GM19324 (cell line): ENCODE data around the gene ATAT1.
"Not testable (repeated sequence)": the region's sequence is repeated elsewhere in the genome, so short reads cannot be mapped to it uniquely, and the experiment has no call there.

Experiments
- ATAC-seq: cut with Tn5 transposase; IDR thresholded peaks from one replicate; pipeline ENCODE4 v1.9.1; 2021; ENCODE audit warnings: mild to moderate bottlenecking, moderate library complexity; ENCODE audit not compliant: unreplicated experiment, low FRiP score

The ATAT1 gene

DNA sequence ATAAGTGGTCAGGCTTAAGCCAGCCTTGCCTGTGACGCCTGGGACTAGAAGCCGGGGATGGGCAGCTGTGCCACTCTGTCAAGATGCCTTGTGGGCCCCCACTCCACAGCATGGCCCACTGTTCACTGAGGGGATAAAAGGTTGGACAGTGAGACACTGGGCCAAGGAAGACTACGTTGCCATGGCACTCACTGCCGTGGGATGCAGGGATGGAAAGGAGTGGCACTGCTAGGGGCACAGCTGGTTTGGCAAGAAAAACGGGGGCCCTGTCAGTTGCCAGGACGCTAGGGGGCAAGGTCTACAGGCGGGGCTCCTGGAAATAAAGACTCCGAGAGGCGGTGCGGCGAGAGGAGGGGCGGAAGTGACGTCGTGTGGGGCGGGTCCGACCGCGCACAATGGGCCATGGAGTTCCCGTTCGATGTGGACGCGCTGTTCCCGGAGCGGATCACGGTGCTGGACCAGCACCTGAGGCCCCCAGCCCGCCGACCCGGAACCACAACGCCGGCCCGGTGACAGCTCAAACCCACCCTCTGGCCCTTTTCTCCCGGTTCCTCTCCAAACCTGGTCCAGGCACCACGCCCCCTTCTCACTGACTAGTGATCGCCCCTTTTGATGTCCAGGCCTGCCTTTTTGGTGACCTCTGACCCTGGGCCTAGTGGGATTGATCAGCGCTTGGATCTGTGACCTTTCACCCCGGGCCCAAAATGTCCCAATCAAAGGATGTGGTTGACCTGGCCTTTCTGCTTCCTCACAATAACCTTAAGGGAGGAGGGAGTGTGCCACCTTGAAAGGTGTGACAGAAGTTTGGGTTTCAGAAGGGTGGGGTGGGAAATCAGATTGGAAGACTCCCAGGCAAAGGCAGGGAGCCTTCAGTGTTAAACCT, at the start of gene ATAT1:
Gene ATAT1, plus strand, starts transcription at position 391 of the 883 bp plus-strand sequence.
- peak; percentile 75 for ATAC-seq

DNA sequence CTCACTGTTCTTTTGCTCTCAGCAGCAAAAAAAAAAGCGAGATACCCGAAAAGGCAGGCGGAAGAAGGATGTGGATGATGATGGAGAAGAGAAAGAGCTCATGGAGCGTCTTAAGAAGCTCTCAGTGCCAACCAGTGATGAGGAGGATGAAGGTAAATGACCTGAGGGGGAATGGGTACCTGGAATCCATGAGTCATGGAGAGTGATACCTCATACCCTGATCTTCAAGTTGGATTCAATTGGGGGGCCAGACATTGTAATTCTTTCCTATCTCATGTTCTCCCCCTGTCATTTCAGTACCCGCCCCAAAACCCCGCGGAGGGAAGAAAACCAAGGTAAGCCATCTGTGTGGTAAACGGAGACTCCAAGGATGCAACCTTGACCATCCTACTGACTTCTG, 48.6 kb upstream of the ATAT1 start:
- ATAC-seq, result no peak

DNA sequence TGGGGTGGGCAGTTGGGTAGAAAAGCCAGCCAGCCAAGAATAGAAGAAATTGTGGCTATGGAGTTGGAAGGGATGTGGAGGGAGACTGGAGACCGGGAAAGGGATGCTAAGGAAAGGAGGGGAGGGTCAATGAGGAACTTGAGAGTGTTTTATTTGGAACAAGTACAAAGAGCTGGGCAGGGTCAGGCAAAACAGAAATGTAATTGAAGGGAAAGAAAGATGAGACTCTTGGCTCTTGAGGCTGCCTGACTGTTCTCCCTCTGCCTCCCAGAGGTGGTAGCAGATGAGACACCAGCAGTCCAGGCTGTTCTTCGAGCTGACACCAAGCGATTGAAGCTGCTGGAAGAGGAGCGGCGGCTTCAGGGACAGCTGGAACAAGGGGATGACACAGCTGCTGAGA, 42.8 kb upstream of the ATAT1 start:
- ATAC-seq, result no peak

DNA sequence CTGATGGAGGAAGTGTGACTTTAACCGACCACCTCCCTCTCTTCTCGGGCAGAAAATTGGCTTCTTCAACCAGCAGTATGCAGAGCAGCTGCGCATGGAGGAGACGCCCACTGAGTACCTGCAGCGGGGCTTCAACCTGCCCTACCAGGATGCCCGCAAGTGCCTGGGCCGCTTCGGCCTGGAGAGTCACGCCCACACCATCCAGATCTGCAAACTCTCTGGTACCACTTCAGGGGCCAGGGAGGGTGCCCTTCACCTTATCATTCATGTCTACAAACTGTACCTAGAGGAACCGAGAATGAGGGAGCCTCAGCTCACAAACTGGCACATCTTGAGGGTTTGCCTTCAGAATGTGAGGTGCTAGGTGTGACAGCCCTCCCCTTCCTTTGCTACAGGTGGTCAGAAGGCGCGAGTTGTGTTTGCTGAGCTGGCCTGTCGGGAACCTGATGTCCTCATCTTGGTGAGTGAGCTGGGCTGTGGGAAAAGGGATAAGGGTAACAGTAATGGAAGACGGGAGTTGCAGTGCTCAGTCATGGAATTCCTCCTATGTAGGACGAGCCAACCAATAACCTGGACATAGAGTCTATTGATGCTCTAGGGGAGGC, 36.8 kb upstream of the ATAT1 start:
- no peak for ATAC-seq

DNA sequence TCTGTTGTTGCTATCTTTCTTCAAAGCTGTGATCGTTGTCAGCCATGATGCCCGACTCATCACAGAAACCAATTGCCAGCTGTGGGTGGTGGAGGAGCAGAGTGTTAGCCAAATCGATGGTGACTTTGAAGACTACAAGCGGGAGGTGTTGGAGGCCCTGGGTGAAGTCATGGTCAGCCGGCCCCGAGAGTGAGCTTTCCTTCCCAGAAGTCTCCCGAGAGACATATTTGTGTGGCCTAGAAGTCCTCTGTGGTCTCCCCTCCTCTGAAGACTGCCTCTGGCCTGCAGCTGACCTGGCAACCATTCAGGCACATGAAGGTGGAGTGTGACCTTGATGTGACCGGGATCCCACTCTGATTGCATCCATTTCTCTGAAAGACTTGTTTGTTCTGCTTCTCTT, 36.2 kb upstream of the ATAT1 start:
- ATAC-seq, result no peak

DNA sequence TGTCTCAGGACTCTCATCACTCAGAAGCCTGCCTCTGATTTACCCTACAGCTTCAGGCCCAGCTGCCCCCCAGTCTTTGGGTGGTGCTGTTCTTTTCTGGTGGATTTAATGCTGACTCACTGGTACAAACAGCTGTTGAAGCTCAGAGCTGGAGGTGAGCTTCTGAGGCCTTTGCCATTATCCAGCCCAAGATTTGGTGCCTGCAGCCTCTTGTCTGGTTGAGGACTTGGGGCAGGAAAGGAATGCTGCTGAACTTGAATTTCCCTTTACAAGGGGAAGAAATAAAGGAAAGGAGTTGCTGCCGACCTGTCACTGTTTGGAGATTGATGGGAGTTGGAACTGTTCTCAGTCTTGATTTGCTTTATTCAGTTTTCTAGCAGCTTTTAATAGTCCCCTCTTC, 35.7 kb upstream of the ATAT1 start:
- ATAC-seq, result no peak

DNA sequence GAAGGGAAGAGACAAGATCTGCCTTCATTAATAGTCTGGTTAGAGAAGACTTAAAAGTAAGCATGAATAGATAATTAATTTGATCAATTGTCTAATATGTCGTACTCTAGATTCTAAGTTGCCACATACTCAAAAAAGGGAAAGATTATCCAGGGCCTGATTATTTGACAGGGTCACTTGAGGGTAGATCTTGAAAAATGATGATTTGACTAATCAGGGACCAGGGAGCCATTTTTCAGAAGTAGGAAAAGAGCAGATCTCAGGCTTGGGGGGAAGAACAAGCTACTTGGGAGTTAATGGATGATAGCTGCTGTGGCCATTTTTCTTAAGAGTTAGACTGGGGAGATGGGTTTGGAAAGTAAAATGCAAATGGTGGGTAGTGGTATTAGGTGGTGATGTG, 34.4 kb upstream of the ATAT1 start:
- ATAC-seq, result no peak

DNA sequence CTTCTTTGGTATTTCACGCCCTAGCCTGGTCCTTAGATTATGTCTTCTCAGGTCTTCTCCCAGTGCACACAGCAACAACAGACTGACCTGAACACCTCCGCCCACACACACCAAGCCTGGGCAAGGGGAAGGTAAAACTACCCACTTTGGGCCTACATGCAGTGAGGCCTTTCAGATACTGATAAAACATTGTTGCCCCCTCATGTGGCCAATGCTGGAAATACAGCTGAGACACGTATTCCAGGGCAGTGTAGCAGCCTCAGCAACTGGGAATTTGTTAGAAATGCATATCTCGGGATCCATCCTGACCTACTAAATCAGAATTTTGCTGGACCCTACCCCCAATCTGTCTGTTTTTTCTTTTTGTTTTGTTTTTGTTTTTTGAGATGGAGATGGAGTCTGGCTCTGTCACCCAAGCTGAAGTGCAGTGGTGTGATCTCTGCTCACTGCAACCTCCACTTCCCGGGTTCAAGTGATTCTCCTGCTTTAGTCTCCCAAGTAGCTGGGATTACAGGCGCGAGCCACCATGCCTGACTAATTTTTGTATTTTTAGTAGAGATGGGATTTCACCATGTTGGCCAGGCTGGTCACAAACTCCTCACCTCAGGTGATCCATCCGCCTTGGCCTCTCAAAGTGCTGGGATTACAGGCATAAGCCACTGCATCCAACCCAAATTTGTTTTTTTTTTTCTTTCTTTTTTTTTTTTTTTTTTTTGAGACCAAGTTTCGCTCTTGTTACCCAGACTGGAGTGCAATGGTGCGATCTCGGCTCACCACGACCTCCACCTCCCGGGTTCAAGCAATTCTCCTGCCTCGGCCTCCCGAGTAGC, 29.1 kb upstream of the ATAT1 start:
- ATAC-seq, result not testable (repeated sequence)

DNA sequence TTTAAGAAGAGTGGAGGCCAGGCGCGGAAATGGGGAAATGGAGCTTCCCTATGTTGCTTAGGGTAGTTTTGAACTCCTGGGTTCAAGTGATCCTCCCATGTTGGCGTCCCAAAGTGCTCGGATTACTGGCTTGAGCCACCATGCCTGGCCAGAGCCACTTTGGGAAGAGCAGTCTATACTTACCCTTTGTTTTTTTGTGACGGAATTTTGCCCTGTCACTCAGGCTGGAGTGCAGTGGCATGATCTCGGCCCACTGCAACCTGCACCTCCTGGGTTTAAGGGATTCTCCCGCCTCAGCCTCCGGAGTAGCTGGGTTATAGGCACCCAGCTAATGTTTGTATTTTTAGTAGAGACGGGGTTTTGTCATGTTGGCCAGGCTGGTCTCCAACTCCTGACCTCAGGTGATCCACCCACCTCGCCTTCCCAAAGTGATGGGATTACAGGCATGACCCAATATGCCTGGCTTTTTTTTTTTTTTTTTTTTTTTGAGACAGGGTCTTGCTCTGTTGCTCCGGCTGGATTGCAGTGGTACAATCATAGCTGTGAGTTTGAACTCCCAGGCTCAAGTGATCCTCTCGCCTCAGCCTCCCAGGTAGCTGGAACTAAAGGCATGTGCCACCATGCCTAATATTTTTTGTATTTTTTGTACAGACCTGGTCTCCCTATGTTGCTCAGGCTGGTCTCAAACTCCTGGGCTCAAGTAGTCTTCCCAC, 27.6 kb upstream of the ATAT1 start:
- no peak for ATAC-seq

DNA sequence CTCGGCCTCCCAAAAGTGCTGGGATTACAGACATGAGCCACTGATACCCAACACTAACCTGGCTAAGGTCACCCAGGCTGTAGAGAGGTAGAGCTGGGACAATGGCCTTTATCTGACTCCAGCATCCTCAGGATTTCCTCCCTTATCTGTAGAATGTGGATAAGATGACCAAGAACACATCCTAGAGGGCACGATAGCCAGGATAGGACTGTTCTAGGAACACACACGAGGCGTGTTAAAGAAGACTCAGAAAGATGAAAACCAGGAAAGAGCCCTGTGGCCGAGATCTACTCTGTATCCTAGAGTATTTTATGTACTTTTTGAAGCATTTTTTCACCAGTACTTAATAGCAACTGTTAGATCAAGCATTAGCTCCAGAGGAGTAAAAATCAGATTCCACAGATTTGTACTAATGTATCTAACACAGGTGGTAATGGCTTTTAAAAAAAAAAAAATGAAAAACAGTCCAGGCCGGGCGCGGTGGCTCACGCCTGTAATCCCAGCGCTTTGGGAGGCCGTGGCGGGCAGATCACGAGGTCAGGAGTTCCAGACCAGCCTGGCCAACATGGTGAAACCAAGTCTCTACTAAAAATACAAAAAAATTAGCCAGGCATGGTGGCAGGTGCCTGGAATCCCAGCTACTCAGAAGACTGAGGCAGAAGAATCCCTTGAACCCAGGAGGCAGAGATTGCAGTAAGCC, 26.9 kb upstream of the ATAT1 start:
- ATAC-seq, result no peak

DNA sequence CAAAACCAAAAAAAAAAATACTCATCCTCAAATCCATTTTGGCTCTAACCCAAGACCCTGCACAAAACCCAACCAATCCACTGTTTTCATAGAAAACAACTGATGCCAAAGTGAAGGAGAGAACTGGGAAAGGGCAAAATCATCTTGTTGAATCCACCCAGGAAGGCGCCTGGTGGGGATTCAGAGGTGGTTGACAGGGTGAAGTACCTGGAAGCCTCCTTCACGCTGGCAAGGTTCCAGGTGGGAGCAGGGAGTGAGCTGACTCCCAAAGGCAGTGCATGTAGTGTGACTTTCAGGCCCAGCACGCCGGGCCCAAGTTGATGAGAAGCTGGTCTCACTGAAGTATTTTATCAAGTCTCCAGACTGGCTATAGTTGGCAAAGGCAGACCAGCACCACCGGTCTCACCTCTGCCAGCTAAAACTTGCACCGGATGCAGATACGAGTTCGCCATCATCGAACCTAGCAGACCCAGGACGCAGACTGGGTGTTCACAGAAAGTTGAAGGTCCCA, 26.2 kb upstream of the ATAT1 start:
- no peak for ATAC-seq

DNA sequence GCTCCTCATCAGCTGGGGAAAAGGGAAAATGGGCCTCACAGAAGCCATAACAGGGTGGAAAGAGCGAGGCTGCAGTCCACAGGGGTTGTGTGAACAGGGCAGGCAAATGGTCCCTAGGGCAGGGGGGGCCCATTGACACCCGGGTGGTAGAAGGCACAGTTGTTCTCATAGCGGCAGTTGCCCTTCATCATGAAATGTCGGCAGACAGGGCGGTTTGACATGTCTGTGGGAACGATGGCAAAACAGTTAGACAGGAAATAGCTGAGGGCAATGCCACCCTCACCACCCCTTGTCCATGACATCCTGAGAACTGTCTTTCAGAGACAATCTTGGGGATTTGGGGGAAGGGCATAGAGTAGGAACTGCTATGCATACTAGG, 25.2 kb upstream of the ATAT1 start:
- ATAC-seq, result no peak

DNA sequence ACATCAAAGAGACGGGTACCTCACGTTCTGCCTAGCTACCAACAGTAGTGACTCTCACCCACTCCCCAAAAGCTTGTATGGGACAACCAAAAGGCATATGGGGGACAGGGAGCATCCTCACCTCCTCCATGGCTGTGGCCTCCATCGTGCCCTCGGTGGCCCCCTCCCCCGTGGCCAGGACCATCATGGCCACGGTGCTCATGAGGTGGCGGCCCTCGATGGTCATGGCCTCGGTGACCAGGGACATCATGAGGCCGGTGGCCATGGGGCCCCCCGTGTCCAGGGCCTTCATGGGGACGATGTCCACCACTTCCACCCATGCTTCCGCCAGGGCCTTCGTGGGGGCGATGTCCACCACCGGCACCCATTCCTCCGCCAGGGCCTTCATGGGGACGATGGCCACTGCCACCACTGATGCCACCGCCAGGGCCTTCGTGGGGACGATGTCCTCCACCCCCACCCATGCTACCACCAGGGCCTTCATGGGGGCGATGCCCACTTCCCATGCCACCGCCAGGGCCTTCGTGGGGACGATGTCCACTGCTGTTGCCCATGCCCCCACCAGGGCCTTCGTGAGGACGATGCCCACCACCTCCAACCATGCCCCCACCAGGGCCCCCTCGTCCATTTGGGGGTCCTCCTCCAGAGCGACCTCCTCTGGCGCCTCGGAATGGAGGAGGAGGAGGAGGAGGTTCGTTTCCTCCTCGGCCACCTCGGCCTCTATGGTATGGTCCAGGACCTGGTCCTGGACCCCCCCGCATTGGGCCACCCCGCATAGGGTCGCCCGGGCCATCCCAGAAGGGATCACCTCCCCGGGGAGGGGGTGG, 24.6 kb upstream of the ATAT1 start:
- no peak for ATAC-seq

DNA sequence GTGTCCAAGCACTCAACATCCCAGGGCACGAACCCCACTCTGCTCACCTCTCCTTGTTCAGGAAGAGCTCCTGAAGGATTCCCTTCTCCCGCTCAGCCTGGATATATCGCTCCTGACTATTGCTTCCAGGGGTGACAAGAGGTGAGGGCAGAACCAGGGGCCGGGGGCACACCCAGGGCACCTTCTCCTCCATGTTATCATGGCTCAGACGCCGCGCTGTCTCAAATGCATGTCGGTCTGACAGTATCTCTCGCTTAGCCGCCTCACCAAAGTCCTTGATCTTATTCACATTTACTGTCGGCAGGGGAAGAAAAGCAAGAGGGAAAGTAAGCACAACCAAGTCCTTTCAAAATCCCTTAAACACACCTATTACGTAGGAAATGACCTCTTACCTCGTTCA, 22.7 kb upstream of the ATAT1 start:
- ATAC-seq, result no peak

DNA sequence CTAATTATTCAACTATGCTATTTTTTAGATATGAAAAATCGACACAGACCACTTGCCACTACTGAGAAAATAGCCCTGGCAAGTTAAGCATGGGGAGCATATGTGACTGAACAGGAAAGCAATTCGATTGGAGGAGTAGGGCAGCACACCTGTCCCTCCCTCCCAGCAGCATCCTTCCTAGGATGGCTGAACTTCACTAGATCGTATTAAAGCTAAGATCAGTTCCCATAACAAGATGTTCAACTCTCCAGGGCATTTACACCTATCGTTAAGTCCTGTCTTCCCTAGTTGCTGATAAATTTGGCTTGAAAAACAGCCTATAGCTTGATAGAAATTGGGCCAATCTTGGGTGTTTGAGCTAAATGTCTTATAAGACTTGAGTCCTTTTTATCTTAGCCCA, 16.6 kb upstream of the ATAT1 start:
- no peak for ATAC-seq

DNA sequence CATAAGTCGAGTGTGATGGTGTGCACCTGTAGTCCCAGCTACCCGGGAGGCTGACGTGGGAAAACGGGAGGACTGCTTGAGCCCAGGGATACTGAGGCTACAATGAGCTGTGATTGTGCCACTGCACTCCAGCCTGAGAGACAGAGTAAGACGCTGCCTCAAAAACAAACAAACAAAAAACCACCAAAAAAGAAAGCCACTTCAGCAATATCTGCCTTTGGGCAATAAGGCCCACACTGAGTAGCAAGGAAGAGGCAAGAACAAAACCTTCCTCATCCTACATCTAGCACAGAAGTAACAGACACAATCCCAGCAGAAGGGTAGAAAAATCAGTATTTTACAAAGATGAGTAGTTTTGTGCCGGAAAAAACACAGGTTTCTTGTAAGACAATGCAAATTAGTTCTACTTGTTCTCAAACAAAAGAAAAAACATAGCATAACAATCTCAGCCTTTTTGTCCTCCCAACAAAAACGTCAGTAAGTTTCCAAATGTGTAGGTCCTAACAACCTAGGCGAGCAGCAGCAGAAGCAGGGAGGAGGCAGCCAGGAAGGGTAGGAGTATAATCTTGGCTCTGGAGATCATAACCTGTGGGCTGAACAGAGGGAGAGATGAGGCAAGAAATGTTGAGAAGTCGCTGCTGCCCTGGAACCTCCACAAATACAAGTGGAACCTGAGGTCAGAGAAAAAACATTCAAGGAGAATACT, 15.4 kb upstream of the ATAT1 start:
- ATAC-seq, result no peak

DNA sequence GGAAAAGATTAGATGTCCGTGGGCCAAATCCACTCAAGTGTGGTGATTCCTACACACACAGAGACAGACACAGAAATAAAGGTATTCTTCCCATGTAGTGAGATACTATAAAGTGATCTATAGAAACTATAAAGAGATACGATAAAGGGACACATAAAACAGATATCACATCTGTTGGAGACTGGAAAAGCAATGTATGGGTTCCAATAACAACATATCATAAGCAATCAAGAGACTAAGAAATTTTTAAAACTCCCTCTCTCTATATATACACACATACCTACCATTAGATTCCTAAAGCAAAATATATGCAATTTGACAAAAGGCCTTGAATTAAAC, 14.8 kb upstream of the ATAT1 start:
- no peak for ATAC-seq

DNA sequence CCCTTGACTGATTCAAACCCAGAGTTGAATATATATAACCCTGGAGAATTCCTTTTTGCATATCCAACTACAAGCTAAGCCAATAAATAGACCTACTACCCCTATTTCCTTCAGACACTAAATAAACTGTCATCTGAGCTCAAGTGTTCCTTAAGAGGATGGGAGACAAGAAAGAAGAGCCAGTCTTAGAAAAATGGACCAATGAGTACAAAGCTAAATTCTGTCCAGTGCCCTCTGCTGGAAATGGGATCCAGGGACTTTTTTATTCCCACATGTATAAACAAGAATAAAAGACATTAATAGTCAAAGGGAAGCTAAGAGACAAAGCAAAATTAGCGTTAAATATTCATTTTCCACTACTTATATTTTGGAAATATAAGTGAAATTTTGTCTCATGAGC, 14.5 kb upstream of the ATAT1 start:
- no peak for ATAC-seq
